Right atrium auricular region (tissue), 2 donors: ENCODE results near the gene KIT. TPM values are rescaled to one million over a fixed set of nuclear protein-coding genes. Genes with fewer than 3 reads are reported as not detected.

Source experiments
- DNase-seq: peaks from one replicate; pipeline ENCODE4 v3.0.0-alpha.2; 2019; ENCODE audit warnings: low spot score
- H3K27ac ChIP-seq, 2 donors: fragments of 200-600 bp; sonication (generic); 1 replicate in 1 of 2; 2 replicates in 1 of 2; pipeline ENCODE4 v1.5.1; 2016 to 2019
- H3K27me3 ChIP-seq, 2 donors: fragments of 200-600 bp; sonication (generic); one replicate each; pipeline versions ENCODE4 v1.5.1 to v1.6.0; 2017 to 2019
- H3K36me3 ChIP-seq: fragments of 200-600 bp; sonication (generic); one replicate; pipeline ENCODE4 v1.5.1; 2016
- H3K4me1 ChIP-seq, 2 donors: fragments of 200-600 bp; sonication (generic); one replicate each; pipeline versions ENCODE4 v1.5.1 to v1.6.0; 2017 to 2019
- H3K4me3 ChIP-seq, 2 donors: fragments of 200-600 bp; sonication (generic); 1 replicate in 1 of 2; 2 replicates in 1 of 2; pipeline ENCODE4 v1.5.1; 2017 to 2019; ENCODE audit warnings: mild to moderate bottlenecking in 1 of 2, moderate library complexity in 1 of 2
- H3K9me3 ChIP-seq, 2 donors: fragments of 200-600 bp; sonication (generic); one replicate each; pipeline ENCODE4 v1.5.1; 2019
- total RNA-seq, 2 donors: library from RNA; depleted of rRNA; stranded (reverse); fragments of >200 nt; gene quantifications; one replicate each; pipeline ENCODE4 v1.1.0, GENCODE V29; 2016
- TF ChIP-seq, protein P1 (sequence below), 2 donors: fragments of 200-600 bp; sonication (generic); IDR thresholded peaks; one replicate each; pipeline ENCODE4 v1.5.1; 2019; ENCODE audit warnings: antibody characterized with exemption in 2 of 2

The KIT gene
- total RNA-seq, 2 donors from 2014 or later, result 1.5 to 2.6 TPM

DNA sequence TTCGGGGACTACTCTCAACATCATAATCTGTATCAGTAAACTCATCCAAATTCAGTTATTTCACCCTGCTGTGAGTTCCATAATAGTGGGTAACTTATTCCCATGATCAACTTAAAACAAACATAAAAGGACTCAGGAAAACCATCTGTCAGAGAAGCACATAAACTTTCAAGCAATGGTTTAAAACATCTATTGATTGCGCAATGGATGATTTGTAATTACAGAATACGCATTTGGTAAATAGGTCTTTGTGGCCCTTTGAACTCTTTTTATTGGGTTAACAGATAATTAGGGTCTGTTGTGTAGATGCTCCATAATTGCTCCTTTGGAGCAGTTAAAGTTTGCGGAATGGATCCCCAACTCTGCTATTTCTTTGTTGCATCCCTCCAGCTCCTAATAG lies 115.3 kb downstream of the KIT start:
- H3K27ac ChIP-seq, result no peak overlapping the region
- TF ChIP-seq, protein P1, sequence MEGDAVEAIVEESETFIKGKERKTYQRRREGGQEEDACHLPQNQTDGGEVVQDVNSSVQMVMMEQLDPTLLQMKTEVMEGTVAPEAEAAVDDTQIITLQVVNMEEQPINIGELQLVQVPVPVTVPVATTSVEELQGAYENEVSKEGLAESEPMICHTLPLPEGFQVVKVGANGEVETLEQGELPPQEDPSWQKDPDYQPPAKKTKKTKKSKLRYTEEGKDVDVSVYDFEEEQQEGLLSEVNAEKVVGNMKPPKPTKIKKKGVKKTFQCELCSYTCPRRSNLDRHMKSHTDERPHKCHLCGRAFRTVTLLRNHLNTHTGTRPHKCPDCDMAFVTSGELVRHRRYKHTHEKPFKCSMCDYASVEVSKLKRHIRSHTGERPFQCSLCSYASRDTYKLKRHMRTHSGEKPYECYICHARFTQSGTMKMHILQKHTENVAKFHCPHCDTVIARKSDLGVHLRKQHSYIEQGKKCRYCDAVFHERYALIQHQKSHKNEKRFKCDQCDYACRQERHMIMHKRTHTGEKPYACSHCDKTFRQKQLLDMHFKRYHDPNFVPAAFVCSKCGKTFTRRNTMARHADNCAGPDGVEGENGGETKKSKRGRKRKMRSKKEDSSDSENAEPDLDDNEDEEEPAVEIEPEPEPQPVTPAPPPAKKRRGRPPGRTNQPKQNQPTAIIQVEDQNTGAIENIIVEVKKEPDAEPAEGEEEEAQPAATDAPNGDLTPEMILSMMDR (IDR thresholded peaks at IDR 0.05), result no peak
- no peaks in the 10 kb centered on the region for H3K4me1 ChIP-seq
- no peaks in the 10 kb centered on the region for H3K36me3 ChIP-seq
- no peaks in the 10 kb centered on the region for H3K27me3 ChIP-seq
- no peak overlapping the region for H3K4me3 ChIP-seq
- no peak for DNase-seq
- no peaks in the 10 kb centered on the region for H3K9me3 ChIP-seq

DNA sequence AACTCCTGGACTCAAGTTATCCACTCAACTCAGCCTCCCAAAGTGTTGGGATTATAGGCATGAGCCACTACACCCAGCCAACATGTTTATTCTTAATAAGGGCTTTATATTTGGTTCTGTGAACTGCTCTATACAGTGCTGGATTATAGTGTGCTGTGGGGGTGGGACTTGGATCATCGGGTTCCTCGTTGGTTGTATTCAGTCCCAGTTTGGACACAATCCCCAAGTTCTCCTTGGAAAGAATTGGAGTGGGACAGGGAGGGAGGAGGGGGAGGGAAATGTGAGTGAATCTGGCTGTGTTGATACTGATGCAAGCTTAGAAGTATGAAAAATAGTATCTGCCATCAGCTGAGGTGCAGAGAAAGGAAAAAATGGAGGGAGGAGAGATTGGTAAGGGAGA lies 121.3 kb downstream of the KIT start:
- Histone ChIP-seq H3K9me3 (no peaks in the 10 kb centered on the region), H3K27me3 (no peaks in the 10 kb centered on the region), H3K36me3 (no peaks in the 10 kb centered on the region), H3K27ac (peak overlapping the region in 1 of 2 donors; percentile 45), H3K4me3 (no peak overlapping the region), H3K4me1 (peaks cover 0 to 31% of the 10 kb centered on the region in 2 donors)
- TF ChIP-seq, protein P1 (IDR thresholded peaks at IDR 0.05), result no peak
- DNase-seq, result no peak

DNA sequence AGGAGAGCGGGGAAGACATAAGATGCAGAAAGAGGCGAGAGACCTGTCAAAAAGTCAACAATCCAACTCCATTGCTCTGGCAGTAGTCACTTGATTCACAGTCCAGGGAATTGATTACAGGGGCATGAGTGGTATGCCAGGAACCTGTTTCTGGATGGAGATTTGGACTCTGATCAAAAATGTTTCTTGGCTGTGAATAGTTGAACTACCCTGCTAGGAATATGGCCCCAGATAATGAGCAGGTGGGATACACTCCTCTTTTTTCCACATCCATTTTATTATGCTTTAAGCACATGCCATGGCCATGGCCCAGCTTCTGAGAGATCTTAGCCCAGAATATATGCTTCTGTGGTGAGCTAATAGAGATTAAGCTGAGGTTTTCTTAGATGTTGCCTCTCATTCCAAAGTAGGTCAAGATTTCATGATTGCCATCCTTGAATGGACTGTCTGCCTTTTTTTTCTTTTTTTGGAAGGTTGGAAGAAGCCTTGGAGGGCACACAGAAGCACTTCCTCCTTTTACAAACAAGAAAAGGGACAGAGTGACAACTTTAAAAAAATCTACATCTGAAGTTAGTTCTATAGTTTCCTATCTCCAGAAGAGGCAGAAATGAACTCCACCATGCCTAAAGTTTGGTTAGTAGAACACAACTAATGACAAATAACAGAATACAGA lies 121.9 kb downstream of the KIT start:
- TF ChIP-seq, protein P1 (IDR thresholded peaks at IDR 0.05), result no peak
- H3K4me3 ChIP-seq, result no peak overlapping the region
- H3K27ac ChIP-seq, result peak overlapping the region in 1 of 2 donors; percentile 45
- no peaks in the 10 kb centered on the region for H3K36me3 ChIP-seq
- DNase-seq, result no peak
- H3K9me3 ChIP-seq, result no peaks in the 10 kb centered on the region
- H3K4me1 ChIP-seq, result peaks cover 0 to 37% of the 10 kb centered on the region in 2 donors
- H3K27me3 ChIP-seq, result no peaks in the 10 kb centered on the region

DNA sequence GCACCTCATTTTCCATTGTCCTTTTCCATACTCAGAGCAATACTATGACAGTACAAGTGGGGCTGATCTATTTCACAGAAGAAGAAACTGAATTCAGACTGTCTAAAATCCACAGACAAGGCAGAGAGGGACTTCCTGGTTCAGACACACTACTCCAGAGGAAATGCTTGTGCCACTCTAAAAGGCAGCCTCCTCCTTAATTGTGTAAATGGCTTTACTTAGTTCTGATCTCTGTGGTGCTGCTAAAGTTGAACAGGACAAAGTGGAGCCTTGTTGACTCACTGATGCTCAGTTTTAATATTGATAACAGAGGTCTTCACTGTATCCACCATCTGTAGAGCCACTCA lies 122.4 kb downstream of the KIT start:
- Histone ChIP-seq H3K36me3 (no peaks in the 10 kb centered on the region), H3K27ac (peak overlapping the region in 1 of 2 donors; percentile 45), H3K9me3 (no peaks in the 10 kb centered on the region), H3K27me3 (no peaks in the 10 kb centered on the region), H3K4me3 (no peak overlapping the region), H3K4me1 (peaks cover 0 to 42% of the 10 kb centered on the region in 2 donors)
- TF ChIP-seq, protein P1 (IDR thresholded peaks at IDR 0.05), result no peak
- no peak for DNase-seq

DNA sequence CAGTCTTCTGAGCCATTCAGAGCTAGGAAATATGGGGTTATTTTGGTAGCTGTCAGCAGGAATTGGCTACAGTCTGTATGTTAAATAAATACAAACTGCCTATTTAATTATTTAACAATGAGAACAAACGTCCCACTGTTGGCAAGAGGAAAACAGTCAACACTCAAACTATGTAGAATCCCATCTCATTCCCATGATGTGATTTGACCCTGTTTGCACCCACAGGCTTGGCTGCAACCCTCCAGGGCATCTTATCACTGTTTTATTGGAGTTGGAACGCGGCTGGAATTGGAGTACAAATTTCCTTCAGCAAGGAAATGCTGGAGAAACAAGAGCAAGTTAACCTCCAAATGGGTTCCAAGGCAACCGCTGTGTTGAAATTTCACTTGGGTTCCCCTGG lies 124.0 kb downstream of the KIT start:
- peaks cover 0 to 43% of the 10 kb centered on the region in 2 donors for H3K4me1 ChIP-seq
- H3K27ac ChIP-seq, result peak overlapping the region in 1 of 2 donors; percentile 55
- DNase-seq, result no peak

More for the DNA sequence above, 124.0 kb downstream of the KIT start:
- Histone ChIP-seq H3K9me3 (no peaks in the 10 kb centered on the region), H3K27me3 (no peaks in the 10 kb centered on the region), H3K36me3 (no peaks in the 10 kb centered on the region), H3K4me3 (no peak overlapping the region)
- TF ChIP-seq, protein P1 (IDR thresholded peaks at IDR 0.05), result no peak
